Activated CD4-positive, alpha-beta T cell treated with anti-CD3 and anti-CD28 coated beads, Interleukin-2, amount 50 U/mL, for 48 hours (primary cell): Measurements from ENCODE around the gene NRF1.
"Not testable (repeated sequence)": the region's sequence is repeated elsewhere in the genome, so short reads cannot be mapped to it uniquely, and the experiment has no call there.

Source experiments
- DNase-seq, 2 experiments: peaks; one replicate each; pipeline ENCODE4 v3.0.0-alpha.2; 2020

Gene NRF1

DNA sequence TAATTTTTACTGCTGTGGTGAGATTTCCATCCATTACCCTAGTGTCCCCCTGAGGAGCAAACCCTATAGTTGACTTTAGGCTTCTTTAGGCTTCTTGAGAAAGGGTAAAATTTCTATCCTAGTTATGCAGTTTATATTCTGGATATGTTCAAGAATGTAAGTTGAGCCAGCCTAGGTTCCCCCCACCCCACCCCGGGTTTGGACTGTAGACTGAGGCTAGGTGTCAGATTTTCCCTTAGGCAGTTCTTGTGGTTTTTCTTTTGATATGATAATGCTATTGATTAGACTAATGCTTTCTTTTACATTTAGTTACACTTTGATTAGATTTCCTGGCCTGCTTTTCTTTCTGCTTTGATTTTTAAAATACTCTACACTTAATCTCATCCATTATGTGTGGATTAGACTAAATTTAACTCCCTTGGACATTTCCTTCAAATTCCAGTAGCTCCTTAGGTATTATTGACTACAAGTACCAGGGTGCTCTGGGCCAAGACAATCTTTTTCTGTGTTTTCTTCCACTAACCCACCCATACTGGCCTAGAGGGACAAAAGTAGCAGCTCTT is 37.7 kb downstream of the NRF1 start:
- no peak for DNase-seq

DNA sequence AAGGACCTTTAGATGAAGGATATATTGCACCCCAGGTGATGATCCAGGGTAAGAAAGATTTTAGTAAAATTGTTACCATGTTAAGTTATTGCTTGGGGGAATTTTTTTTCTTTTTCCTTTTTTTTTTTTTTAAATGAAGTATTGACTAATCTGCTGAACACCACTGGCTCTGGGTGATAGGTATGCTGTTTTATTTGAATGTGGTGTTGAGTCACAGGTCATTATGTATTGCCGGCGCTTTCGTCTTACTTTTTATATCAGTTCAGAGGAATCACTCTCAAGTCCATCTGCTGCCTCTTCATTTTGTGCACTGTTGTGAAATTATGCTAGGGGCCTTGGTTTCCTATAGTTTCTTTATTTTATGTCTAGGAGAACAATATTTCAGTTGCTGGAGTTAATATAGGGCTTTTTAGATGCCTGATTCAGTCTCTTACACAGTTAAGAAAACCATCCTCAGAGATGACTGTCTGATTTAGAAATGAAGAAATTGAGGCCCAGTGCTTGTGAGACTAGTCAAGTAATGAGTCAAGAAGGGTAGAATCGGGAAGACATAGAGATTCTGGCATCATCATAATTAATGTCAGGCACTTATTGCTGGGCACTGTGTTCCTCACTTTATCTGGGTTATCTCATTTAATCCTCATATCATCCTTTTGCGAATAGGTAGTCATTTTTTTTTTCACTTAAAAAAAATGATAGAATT is 38.7 kb downstream of the NRF1 start:
- DNase-seq, result no peak

DNA sequence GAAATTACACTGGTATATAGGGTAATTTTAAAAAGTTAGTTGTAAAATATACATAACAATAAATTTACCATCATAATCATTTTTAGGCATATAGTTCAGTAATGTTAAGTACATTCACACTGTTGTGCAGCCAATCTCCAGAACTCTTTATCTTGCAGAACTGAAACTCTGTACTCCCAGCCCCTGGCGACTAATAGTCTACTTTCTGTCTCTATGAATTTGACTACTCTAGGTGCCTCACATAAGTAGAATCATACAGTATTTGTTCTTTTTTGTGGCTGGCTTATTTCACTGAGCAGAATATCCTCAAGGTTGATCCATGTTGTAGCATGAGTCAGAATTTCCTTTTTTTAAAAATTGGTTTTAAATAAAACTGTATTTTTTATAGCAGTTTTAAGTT is 41.4 kb downstream of the NRF1 start:
- DNase-seq, result no peak

DNA sequence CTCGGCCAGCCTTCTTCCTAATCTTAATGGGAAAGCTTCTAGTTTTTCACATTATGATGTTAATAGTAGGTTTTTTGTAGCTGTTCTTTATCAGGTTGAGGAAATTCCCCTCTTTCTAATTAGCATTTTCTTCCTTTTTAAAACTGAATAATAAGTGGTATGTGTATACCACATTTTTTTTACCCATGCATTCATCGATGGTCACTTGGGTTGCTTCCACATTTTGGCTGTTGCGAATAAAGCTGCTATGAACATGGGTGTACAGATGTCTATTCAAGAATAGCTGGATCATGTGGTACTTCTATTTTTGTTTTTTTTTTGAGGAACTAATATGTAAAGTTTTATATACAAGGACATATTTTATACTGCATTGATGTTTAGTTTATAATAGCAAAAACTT is 44.3 kb downstream of the NRF1 start:
- no peak for DNase-seq

DNA sequence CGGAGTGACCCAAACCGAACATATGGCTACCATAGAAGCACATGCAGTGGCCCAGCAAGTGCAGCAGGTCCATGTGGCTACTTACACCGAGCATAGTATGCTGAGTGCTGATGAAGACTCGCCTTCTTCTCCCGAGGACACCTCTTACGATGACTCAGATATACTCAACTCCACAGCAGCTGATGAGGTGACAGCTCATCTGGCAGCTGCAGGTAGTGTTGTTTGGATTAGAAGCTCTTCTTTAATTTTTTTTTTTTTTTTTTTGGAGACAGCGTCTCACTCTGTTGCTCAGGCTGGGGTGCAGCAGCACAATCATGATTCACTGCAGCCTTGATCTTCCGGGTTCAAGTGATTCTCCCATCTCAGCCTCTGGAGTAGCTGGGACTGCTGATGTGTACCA is 45.8 kb downstream of the NRF1 start:
- no peak for DNase-seq

DNA sequence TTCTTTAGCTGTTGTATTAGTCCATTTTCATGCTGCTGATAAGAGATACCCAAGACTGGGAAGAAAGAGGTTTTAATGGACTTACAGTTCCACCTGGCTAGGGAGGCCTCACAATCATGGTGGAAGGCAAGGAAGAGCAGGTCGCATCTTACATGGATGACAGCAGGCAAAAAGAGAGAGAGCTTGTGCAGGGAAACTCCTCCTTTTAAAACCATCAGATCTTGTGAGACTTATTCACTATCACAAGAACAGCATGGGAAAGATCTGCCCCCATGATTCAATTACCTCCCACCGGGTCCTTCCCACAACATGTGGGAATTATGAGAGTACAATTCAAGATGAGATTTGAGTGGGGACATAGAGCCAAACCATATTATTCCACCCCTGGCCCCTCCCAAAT is 48.4 kb downstream of the NRF1 start:
- not testable (repeated sequence) for DNase-seq

DNA sequence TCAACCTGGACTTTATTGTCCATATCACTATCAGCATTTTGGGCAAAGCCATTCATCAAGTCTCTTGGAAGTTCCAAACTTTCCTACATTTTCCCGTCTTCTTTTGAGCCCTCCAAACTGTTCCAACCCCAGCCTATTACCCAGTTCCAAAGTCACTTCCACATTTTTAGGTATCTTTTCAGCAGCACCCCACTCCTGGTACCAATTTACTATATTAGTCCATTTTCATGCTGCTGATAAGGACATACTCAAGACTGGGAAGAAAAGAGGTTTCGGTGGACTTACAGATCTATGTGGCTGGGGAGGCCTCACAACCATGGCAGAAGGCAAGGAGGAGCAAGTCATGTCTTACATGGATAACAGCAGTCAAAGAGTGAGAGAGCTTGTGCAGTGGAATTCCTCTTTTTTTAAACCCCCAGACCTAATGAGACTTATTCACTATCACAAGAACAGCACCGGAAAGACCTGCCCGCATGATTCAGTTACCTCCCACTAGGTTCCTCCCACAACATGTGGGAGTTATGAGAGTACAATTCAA is 50.2 kb downstream of the NRF1 start:
- no peak for DNase-seq

DNA sequence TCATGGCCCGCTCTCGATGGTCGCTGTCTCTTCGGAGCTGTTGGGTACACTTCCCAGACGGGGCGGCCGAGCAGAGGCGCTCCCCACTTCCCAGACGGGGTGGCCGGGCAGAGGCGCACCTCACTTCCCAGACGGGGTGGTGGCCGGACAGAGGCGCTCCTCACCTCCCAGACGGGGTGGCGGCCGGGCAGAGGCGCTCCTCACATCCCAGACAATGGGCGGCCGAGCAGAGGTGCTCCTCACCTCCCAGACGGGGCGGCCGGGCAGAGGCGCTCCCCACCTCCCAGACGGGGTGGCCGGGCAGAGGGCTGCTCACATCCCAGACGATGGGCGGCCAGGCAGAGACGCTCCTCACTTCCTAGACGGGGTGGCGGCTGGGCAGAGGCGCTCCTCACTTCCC is 51.7 kb downstream of the NRF1 start:
- not testable (repeated sequence) for DNase-seq

DNA sequence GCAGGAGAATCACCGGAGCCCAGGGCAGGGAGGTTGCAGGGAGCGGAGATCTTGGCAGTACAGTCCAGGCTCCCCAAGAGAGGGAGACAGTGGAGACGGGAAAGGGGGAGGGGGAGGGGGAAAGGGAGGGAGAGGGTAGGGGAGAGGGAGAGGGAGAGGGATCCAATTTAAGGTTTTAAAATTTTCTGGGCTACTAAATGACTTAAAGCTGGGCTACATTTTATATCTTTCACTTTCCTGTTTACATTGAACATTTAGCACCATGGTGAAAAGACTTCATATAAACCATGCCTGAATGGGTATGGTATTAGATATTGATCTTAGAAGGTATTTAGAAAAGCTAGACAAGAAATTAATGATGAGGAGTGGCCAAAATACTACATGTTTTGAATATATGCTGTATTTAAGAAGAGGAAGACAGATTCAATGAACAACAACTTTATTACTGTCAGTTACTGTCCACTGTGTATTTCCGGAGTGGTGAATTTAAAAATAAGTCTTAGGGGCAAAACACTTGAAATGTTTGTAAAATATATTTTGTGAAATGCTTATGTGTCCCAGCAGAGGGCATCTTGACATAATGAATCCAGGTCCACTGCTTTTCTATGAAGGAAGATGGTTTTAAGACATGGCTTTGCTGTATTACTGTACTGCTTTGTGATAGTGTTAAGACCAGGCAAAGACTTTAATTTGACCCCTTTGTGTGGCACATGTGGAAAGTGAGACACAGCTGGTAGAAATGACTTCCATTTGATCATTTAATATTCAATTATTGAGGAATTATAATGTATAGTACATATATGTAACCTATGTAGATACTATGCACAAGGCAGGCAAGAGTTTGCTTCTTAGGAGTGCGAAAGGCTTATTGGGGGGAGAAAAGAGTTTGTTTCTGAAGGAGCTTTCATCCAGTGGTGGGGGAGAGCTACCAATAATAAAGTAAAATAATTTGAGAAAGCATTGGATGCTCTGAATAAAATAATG is 52.8 kb downstream of the NRF1 start:
- no peak for DNase-seq

DNA sequence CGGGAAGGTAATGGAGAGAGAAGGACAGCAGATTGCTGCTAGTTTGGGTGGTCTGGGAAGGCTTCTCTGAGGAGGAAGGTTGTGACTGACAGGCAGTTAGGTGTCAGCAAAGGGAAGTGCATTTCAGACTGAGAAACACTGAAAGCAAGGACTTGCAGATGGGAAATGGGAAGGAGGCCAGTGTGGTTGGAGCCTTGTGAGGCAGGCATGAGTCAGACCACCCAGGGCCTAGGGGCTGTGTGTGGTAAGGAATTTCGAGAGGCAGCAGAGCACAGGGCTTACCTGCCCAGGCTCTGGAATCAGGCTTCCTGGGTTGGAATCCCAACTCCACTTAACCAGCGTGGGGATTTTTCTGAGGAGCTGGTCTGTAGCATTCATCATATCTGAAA is 53.5 kb downstream of the NRF1 start:
- DNase-seq, result no peak

DNA sequence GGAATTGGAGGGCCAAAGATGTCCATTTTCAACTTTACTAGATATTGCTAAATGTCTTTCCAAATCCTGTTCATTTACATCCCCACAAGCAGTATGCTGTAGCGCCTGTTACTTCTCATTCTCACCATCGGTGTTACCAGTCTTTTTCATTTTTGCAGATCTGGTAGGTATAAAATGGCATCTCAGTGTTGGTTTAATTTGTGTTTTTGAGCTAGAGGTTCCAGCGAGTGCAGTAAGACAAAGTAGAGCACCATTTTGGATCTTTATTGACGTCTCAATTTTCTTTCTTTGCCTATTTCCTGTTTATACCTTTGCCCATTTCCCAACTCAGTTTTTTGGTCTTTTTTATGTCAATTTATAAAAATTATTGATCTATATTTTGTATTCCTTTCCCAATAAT is 55.6 kb downstream of the NRF1 start:
- no peak for DNase-seq

DNA sequence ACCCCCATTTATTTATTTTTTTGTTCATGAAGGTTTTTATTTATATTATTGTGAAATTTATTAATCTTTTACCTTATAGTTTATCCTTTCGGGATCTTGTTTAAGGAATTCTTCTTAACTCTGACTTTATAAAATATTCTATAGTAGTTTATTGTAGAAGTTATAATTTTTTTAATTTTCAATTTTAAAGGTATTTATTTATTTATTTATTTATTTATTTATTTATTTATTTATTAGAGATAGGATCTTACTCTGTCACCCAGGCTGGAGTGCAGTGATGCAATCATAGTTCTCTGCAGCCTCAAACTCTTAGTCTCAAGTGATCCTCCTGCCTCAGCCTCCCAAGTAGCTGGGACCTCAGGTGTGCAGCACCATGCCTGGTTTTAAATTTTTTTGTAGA is 56.0 kb downstream of the NRF1 start:
- DNase-seq, result no peak

DNA sequence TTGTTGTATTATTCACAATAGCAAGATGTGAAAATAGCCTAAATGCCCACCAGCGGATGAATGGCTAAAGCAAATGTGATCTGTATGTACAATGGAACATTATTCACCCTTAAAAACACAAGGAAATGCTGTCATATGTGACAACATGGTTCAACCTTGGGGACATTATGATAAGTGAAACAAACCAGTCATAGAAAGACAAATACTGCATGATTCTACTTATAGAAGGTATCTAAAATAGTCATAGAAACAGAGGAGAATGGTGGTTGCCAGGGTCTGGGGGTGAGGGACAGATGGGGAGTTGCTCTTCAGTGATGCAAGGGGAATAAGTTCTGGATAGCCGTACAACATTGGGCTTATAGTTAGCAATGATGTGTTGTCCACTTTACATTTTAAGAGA is 58.4 kb downstream of the NRF1 start:
- DNase-seq, result no peak

DNA sequence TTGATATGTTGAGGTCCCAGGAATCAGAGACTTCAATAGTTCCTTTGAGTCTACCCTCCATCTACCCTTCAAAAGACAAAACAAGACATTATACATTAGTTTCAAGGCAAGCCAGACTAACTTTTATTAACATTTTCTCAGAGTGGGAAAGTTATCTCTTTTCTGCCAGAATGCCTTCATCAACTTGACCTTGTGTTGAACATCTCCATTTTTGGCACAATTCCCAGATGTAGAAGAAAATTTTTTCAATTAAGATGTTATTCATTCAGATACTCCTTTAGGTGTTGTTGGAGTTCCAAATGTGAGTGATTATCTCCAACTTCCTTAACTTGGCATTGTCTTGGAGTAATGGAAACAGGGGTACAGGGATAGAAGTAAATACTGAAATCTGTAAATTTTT is 59.1 kb downstream of the NRF1 start:
- DNase-seq, result no peak

DNA sequence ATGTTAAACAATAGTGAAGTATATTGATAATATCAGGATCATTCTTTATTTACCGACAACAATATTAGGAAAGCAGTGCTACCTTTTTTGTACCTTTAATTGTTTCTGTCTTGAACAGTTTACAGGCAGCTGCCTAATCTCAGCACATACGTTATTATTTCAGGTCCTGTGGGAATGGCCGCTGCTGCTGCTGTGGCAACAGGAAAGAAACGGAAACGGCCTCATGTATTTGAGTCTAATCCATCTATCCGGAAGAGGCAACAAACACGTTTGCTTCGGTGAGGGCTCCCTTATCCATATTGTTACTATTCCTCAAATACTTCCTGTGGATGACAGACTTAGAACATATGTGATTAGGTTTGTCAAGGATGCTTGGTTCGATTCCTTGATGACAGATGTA is 59.7 kb downstream of the NRF1 start:
- DNase-seq, result no peak

DNA sequence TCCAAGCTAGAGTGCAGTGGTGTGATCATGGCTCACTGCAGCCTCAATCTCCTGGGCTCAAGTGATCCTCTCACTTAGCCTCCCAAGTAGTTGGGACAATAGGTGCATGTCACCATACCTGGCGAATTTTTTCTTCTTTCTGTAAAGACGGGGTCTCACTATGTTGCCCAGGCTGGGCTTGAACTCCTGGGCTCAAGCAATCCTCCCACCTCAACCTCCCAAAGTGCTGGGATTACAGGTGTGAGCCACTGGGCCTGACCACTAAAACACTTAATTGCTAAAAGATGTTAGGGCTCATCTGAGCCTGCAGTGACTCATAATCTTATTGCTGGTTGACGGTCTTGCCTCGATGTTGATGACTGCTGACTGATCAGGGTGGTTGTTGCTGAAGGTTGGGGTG is 63.0 kb downstream of the NRF1 start:
- not testable (repeated sequence) for DNase-seq

DNA sequence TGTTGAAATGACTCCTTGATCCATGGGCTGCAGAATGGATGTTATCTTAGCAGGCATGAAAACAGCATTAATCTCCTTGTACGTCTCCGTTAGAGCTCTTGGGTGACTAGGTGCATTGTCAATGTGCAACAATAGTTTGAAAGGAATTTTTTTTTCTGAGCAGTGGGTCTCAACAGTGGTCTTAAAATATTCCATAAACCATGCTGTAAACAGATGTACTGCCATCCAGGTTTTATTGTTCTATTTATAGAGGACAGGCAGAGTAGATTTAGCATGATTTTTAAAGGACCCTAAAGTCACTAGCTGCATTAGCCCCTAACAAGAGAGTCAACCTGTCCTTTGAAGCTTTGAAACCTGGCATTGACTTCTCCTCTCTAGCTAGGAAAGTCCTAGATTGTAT is 64.0 kb downstream of the NRF1 start:
- DNase-seq, result no peak

DNA sequence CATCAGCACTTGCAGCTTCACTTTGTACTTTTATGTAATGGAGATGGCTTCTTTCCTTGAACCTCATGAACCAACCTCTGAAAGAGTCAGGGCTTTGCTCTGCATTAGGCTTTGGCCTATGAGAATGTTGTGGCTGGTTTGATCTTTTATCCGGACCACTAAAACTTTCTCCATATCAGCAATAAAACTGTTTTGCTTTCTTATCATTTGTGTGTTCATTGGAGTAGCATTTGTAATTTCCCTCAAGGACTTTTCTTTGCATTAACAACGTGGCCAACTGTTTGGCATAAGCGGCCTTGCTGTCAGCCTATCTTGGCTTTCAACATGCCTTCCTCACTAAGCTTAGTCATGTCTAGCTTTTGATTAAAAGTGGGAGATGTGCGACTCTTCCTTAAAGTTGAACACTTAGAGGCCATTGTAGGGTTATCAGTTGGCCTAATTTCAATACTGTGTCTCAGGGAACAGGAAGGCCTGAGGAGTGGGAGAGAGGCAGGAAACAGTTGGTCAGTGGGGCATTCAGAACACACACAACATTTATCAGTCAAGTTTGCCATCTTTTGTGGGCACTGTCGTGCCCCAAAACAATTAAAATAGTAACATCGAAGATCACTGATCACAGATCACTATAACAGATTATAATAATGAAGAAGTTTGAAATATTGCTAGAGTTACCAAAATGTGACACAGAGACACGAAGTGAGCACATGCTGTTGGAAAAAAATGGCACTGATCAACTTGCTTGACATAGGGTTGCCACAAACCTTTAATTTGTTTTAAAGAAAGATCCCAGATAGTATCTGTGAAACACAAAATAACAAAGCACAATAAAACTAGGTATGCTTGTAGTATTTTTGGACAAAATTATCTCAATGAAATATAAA is 64.7 kb downstream of the NRF1 start:
- no peak for DNase-seq

DNA sequence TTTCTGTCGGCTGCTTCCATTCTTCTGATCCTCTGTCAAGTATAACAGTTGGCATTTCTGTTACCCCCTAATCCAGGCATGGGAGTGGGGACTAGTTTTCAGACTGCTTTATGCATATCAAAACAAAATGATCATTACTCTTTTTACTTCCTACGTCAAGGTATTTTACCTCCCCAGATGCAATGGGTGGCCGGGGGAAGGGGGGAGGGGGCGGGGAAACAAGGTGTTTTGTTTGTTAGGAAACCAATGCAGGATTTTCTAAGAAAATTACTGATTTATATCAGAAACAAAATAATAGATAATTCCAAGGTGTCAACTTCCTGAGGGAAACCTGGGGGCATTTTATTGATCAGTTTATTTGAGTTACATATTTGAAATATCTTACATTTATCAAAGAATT is 66.3 kb downstream of the NRF1 start:
- no peak for DNase-seq

DNA sequence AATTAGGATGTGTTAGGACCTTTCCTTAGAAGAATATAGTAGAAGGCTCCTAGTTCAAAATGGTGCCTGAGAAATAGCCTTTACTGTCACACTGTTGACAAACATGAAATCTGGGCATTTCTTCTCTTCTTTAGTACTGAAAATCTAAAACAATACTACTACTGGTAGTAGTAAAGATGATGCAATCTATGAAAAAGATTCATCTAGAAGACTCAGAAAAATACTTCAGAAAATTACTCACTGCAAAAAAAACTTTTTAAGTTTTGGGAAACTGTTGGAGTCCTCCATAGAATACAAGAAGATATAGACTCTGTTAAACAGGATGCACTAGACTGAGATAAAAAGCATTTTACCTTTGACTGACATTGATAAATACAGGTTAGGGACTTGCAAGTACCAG is 67.1 kb downstream of the NRF1 start:
- DNase-seq, result no peak

DNA sequence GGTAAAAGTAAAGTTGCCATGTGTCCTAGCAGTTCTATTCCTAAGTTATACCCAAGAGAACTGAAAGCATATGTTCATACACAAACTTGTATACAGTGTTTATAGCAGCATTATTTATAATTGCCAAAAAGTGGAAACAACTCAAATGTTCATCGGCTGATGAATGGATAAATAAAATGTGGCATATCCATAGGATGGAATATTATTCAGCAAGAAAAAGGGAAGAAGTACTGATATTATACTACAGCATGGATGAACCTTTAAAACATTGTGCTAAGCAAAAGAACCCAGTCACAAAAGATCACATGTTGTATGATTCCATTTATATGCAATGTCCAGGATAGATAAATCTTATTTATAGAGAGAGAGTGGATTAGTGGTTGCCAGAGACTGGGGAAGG is 68.9 kb downstream of the NRF1 start:
- no peak for DNase-seq

DNA sequence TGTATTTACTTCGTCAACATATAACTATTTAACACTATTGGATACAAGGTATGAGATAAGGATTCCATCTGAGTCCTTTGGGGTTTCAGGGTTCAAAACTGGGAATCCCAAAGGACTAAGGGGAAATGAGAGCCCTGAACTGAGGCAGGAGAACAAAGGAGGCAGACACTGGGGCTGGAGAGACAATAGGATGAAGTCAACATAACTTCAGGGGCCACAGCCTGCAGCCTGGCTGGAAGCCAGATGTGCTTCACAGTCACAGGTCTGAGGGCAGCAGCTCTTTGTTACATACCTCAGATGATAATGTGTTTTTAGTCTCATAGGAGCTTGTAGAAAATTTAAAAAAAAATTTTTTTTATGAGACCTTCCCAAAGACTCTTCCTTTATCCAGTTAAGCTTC is 73.3 kb downstream of the NRF1 start:
- no peak for DNase-seq

DNA sequence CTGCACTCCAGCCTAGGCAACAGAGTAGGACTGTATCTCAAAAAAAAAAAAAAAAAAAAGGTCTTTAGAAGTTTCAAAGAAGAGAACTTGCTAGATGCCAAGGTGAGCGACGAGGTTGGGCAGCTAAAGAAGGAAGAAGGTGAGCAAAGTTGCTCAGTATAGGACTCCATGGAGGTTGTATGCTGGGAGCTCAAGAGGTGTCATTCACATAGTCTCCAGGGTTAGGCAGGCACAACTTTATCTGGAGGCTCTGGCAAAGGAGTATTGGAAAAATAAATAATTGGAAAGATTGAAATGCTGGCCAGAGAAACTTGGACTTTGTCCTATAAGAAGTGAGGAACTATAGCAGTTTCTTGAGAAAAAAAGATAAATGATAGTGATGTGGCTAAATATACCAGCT is 74.5 kb downstream of the NRF1 start:
- DNase-seq, result no peak
